ENCODE results near the gene SLC30A7. TPM values are rescaled to one million over a fixed set of nuclear protein-coding genes. Genes with fewer than 3 reads are reported as not detected.
A peak's percentile ranks its signal among the peaks of the same experiment; 100 is the strongest.

Gene SLC30A7
- total RNA-seq, 1 experiment from 2014 or later: 20.7 TPM

- Mint-ChIP-seq H3K4me1 (peaks cover 22% of the 10 kb centered on the region), H3K27ac (no peak overlapping the region), H3K9me3 (peaks cover 46% of the 10 kb centered on the region), H3K27me3 (ENCODE audit: low read depth) (no peaks in the 10 kb centered on the region), H3K36me3 (peaks cover 55% of the 10 kb centered on the region), H3K4me3 (peak overlapping the region; percentile 100)
- TF ChIP-seq, protein P1, sequence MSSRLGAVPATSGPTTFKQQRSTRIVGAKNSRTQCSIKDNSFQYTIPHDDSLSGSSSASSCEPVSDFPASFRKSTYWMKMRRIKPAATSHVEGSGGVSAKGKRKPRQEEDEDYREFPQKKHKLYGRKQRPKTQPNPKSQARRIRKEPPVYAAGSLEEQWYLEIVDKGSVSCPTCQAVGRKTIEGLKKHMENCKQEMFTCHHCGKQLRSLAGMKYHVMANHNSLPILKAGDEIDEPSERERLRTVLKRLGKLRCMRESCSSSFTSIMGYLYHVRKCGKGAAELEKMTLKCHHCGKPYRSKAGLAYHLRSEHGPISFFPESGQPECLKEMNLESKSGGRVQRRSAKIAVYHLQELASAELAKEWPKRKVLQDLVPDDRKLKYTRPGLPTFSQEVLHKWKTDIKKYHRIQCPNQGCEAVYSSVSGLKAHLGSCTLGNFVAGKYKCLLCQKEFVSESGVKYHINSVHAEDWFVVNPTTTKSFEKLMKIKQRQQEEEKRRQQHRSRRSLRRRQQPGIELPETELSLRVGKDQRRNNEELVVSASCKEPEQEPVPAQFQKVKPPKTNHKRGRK (CRISPR knock-in tag; IDR thresholded peaks at IDR 0.05; ENCODE audit: borderline replicate concordance): no peak
- TF ChIP-seq, protein P2, sequence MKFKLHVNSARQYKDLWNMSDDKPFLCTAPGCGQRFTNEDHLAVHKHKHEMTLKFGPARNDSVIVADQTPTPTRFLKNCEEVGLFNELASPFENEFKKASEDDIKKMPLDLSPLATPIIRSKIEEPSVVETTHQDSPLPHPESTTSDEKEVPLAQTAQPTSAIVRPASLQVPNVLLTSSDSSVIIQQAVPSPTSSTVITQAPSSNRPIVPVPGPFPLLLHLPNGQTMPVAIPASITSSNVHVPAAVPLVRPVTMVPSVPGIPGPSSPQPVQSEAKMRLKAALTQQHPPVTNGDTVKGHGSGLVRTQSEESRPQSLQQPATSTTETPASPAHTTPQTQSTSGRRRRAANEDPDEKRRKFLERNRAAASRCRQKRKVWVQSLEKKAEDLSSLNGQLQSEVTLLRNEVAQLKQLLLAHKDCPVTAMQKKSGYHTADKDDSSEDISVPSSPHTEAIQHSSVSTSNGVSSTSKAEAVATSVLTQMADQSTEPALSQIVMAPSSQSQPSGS (CRISPR knock-in tag; IDR thresholded peaks at IDR 0.05; ENCODE audit: borderline replicate concordance, low read depth): no peak
- no peak for TF ChIP-seq CREB1 (CRISPR knock-in tag; IDR thresholded peaks at IDR 0.05)
- TF ChIP-seq SOX15 (CRISPR knock-in tag; IDR thresholded peaks at IDR 0.05): no peak
- TF ChIP-seq EMX1 (CRISPR knock-in tag; IDR thresholded peaks at IDR 0.05): no peak
- no peak for TF ChIP-seq FOXJ3 (CRISPR knock-in tag; IDR thresholded peaks at IDR 0.05; ENCODE audit: borderline replicate concordance)
- no peak for TF ChIP-seq JAZF1 (CRISPR knock-in tag; IDR thresholded peaks at IDR 0.05)
- no peak for TF ChIP-seq TCF7 (CRISPR knock-in tag; IDR thresholded peaks at IDR 0.05; ENCODE audit: low read depth)
- POLR2A ChIA-PET: no interaction called here
- DNase-seq (ENCODE audit: low spot score) (no peak), ATAC-seq (no peak)
- CTCF ChIA-PET: no interaction called here
Observed at GRCh38 chr1:100892554-100892953, 3.3 kb upstream of the SLC30A7 start.

GRCh38 chr1:100893718-100894117 lies 2.2 kb upstream of the SLC30A7 start:
- H3K27ac Mint-ChIP-seq: no peak overlapping the region
- TF ChIP-seq TP53 (CRISPR knock-in tag; IDR thresholded peaks at IDR 0.05) (no peak), ZNF425 (CRISPR knock-in tag; conservative IDR thresholded peaks at IDR 0.05) (no peak), ZNF281 (CRISPR knock-in tag; IDR thresholded peaks at IDR 0.05) (no peak), NR2C2 (CRISPR knock-in tag; IDR thresholded peaks at IDR 0.05) (no peak), ZNF396 (CRISPR knock-in tag; IDR thresholded peaks at IDR 0.05; ENCODE audit: borderline replicate concordance) (no peak), JUN (CRISPR knock-in tag; IDR thresholded peaks at IDR 0.05) (no peak), CREB1 (CRISPR knock-in tag; IDR thresholded peaks at IDR 0.05) (no peak)
- TF ChIP-seq, protein P3, sequence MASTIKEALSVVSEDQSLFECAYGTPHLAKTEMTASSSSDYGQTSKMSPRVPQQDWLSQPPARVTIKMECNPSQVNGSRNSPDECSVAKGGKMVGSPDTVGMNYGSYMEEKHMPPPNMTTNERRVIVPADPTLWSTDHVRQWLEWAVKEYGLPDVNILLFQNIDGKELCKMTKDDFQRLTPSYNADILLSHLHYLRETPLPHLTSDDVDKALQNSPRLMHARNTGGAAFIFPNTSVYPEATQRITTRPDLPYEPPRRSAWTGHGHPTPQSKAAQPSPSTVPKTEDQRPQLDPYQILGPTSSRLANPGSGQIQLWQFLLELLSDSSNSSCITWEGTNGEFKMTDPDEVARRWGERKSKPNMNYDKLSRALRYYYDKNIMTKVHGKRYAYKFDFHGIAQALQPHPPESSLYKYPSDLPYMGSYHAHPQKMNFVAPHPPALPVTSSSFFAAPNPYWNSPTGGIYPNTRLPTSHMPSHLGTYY (CRISPR knock-in tag; IDR thresholded peaks at IDR 0.05): no peak
- TF ChIP-seq, protein P4, sequence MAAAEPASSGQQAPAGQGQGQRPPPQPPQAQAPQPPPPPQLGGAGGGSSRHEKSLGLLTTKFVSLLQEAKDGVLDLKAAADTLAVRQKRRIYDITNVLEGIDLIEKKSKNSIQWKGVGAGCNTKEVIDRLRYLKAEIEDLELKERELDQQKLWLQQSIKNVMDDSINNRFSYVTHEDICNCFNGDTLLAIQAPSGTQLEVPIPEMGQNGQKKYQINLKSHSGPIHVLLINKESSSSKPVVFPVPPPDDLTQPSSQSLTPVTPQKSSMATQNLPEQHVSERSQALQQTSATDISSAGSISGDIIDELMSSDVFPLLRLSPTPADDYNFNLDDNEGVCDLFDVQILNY (CRISPR knock-in tag; IDR thresholded peaks at IDR 0.05): no peak
- peaks cover 25% of the 10 kb centered on the region for H3K4me1 Mint-ChIP-seq
- POLR2A ChIA-PET: no interaction called here
- CTCF ChIA-PET: no interaction called here
- no peaks in the 10 kb centered on the region for H3K27me3 Mint-ChIP-seq (ENCODE audit: low read depth)
- H3K9me3 Mint-ChIP-seq: peaks cover 38% of the 10 kb centered on the region
- ATAC-seq (no peak), DNase-seq (ENCODE audit: low spot score) (no peak)
- peak overlapping the region; percentile 100 for H3K4me3 Mint-ChIP-seq
- H3K36me3 Mint-ChIP-seq: peaks cover 45% of the 10 kb centered on the region
